Vagina (tissue), 2 donors: Measurements from ENCODE around the gene GRIN2A.

Experiments
- POLR2A ChIP-seq, 2 donors: fragments of 450-650 bp; IDR thresholded peaks; one replicate each; pipeline ENCODE4 v1.6.1; 2017; ENCODE audit warnings: antibody characterized with exemption in 2 of 2, mild to moderate bottlenecking in 2 of 2, moderate library complexity in 2 of 2
- TF ChIP-seq, protein P1 (sequence below), 3 experiments: fragments of 450-650 bp in 2 of 3; fragments of 200-600 bp in 1 of 3; sonication (generic) in 1 of 3; IDR thresholded peaks; one replicate each; pipeline ENCODE4 v1.5.1; 2017 to 2019; ENCODE audit warnings: antibody characterized with exemption in 3 of 3, mild to moderate bottlenecking in 2 of 3, moderate library complexity in 2 of 3

DNA sequence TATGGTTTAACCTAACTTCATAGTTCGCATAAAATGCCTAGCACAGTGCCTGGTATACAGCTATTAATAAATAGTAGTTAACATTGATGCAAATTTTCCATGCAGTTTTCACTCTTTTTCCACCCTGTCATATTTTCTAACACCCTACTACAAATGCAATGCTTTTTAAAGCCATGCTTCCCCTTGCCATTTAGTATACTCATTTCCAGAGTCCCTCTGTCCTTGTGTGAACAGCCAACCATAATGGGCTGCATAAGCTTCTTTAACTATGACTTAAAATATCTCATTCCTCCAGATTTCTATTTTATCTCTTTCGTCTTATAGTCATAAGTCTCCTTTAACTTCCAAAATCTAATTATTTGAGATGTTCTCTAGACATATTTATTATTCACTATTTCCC, 284.1 kb downstream of the GRIN2A start:
- TF ChIP-seq, protein P1, sequence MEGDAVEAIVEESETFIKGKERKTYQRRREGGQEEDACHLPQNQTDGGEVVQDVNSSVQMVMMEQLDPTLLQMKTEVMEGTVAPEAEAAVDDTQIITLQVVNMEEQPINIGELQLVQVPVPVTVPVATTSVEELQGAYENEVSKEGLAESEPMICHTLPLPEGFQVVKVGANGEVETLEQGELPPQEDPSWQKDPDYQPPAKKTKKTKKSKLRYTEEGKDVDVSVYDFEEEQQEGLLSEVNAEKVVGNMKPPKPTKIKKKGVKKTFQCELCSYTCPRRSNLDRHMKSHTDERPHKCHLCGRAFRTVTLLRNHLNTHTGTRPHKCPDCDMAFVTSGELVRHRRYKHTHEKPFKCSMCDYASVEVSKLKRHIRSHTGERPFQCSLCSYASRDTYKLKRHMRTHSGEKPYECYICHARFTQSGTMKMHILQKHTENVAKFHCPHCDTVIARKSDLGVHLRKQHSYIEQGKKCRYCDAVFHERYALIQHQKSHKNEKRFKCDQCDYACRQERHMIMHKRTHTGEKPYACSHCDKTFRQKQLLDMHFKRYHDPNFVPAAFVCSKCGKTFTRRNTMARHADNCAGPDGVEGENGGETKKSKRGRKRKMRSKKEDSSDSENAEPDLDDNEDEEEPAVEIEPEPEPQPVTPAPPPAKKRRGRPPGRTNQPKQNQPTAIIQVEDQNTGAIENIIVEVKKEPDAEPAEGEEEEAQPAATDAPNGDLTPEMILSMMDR (IDR thresholded peaks at IDR 0.05): no peak
- TF ChIP-seq POLR2A (IDR thresholded peaks at IDR 0.05): no peak
